ENCODE results near the gene USP47. TPM values are rescaled to one million over a fixed set of nuclear protein-coding genes. Genes with fewer than 3 reads are reported as not detected.

USP47 gene
- total and polyA plus RNA-seq, 2 of the 13 experiments (the other 11 are each of a cell fraction or from before 2014, with no cell fraction given): 12.2 to 52.7 TPM

DNA sequence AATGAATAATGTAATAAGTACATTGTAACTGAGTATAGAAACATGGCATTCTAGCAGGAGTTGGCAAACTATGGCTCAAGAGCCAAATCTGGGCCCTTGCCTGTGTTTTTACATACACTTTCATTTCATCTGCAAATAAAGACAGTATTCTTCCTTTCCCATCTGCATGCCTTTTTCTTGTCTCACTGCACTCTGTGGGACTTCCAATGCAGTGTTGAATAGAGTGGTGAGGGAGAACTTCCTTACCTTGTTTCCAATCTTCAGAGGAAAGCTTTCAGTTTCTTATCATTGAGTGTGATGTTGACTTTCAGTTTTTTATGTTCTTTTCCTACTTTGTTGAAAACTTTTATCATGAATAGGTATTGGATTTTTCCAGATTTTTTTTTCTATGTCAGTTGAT, 82.1 kb downstream of the USP47 start (continued):
- TF ChIP-seq ZFX (CRISPR knock-in tag; IDR thresholded peaks at IDR 0.05; ENCODE audit: low read depth) (no peak), JUNB (CRISPR knock-in tag; IDR thresholded peaks at IDR 0.05; ENCODE audit: borderline replicate concordance) (no peak), ZZZ3 (CRISPR knock-in tag; IDR thresholded peaks at IDR 0.05; ENCODE audit: borderline replicate concordance) (no peak), ATM (IDR thresholded peaks at IDR 0.05; ENCODE audit: borderline replicate concordance) (no peak), ZNF292 (CRISPR knock-in tag; IDR thresholded peaks at IDR 0.05; ENCODE audit: borderline replicate concordance, low read depth) (no peak), ZNF251 (CRISPR knock-in tag; IDR thresholded peaks at IDR 0.05) (no peak), ISX (CRISPR knock-in tag; conservative IDR thresholded peaks at IDR 0.05) (no peak), RCOR2 (CRISPR knock-in tag; IDR thresholded peaks at IDR 0.05) (no peak), ZNF558 (CRISPR knock-in tag; IDR thresholded peaks at IDR 0.05; ENCODE audit: borderline replicate concordance) (no peak), ZNF616 (CRISPR knock-in tag; IDR thresholded peaks at IDR 0.05; ENCODE audit: low read depth) (no peak)
- TF ChIP-seq, protein P1, sequence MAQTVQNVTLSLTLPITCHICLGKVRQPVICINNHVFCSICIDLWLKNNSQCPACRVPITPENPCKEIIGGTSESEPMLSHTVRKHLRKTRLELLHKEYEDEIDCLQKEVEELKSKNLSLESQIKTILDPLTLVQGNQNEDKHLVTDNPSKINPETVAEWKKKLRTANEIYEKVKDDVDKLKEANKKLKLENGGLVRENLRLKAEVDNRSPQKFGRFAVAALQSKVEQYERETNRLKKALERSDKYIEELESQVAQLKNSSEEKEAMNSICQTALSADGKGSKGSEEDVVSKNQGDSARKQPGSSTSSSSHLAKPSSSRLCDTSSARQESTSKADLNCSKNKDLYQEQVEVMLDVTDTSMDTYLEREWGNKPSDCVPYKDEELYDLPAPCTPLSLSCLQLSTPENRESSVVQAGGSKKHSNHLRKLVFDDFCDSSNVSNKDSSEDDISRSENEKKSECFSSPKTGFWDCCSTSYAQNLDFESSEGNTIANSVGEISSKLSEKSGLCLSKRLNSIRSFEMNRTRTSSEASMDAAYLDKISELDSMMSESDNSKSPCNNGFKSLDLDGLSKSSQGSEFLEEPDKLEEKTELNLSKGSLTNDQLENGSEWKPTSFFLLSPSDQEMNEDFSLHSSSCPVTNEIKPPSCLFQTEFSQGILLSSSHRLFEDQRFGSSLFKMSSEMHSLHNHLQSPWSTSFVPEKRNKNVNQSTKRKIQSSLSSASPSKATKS (CRISPR knock-in tag; IDR thresholded peaks at IDR 0.05): no peak
- TF ChIP-seq, protein P2, sequence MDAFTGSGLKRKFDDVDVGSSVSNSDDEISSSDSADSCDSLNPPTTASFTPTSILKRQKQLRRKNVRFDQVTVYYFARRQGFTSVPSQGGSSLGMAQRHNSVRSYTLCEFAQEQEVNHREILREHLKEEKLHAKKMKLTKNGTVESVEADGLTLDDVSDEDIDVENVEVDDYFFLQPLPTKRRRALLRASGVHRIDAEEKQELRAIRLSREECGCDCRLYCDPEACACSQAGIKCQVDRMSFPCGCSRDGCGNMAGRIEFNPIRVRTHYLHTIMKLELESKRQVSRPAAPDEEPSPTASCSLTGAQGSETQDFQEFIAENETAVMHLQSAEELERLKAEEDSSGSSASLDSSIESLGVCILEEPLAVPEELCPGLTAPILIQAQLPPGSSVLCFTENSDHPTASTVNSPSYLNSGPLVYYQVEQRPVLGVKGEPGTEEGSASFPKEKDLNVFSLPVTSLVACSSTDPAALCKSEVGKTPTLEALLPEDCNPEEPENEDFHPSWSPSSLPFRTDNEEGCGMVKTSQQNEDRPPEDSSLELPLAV (CRISPR knock-in tag; conservative IDR thresholded peaks at IDR 0.05; ENCODE audit: low read depth): no peak
- TF ChIP-seq, protein P3, sequence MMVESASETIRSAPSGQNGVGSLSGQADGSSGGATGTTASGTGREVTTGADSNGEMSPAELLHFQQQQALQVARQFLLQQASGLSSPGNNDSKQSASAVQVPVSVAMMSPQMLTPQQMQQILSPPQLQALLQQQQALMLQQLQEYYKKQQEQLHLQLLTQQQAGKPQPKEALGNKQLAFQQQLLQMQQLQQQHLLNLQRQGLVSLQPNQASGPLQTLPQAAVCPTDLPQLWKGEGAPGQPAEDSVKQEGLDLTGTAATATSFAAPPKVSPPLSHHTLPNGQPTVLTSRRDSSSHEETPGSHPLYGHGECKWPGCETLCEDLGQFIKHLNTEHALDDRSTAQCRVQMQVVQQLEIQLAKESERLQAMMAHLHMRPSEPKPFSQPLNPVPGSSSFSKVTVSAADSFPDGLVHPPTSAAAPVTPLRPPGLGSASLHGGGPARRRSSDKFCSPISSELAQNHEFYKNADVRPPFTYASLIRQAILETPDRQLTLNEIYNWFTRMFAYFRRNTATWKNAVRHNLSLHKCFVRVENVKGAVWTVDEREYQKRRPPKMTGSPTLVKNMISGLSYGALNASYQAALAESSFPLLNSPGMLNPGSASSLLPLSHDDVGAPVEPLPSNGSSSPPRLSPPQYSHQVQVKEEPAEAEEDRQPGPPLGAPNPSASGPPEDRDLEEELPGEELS (CRISPR knock-in tag; IDR thresholded peaks at IDR 0.05): no peak
